HCT116 (cell line): ENCODE data around the gene SORL1-AS1.

Experiments
- ATAC-seq: fragments of 200-7000 bp; cut with Tn5 transposase; 2 replicates; pipeline ENCODE4 v1.9.1; 2020; ENCODE audit warnings: mild to moderate bottlenecking, moderate library complexity
- BruUV-seq: library from RNA; stranded (reverse); fragments of 400-500 nt; replicated peaks from 2 replicates; lab custom pipeline; 2021; lab: Mats Ljungman, UMichigan
- CTCF ChIA-PET: fragments of 300-600 bp; sonication (Branson Sonifier 250); formaldehyde crosslinking; loops from one replicate; lab custom pipeline; 2021; ENCODE audit warnings: antibody characterized with exemption; lab: Charles Lee
- POLR2A ChIA-PET: fragments of 300-600, 350-600 bp; sonication (Branson Sonifier 250); formaldehyde crosslinking; loops from one replicate; lab custom pipeline; 2021; ENCODE audit warnings: antibody characterized with exemption; lab: Charles Lee
- RAD21 ChIA-PET, 2 experiments: fragments of 300-600 bp; sonication (Branson Sonifier 250); formaldehyde crosslinking; loops; one replicate each; lab custom pipeline; 2023; ENCODE audit warnings: low total read pairs in 2 of 2; ENCODE audit not compliant: uncharacterized antibody in 2 of 2, unreplicated experiment in 2 of 2, low non-redundant PET in 1 of 2; lab: Charles Lee
- DNase-seq: peaks from one replicate; pipeline ENCODE4 v3.0.0-alpha.2; 2010; ENCODE audit warnings: low read depth, low spot score
- H2AFZ ChIP-seq: fragments of 200-600 bp; shearing (Covaris generic), sonication (generic); 2 replicates; pipeline ENCODE4 v1.6.1; 2017; ENCODE audit warnings: low read depth, mixed run types, mixed read lengths, antibody characterized with exemption, low read length; ENCODE audit not compliant: poor library complexity, severe bottlenecking
- H3K27ac ChIP-seq: 2 replicates; pipeline ENCODE4 v1.5.1; 2012; ENCODE audit warnings: low read depth, low read length
- H3K27me3 ChIP-seq: fragments of 200-600 bp; sonication (generic); 2 replicates; pipeline ENCODE4 v1.6.1; 2016; ENCODE audit warnings: mixed run types, low read length, mixed read lengths; ENCODE audit not compliant: insufficient read depth
- H3K36me3 ChIP-seq, 2 experiments: fragments of 200-500 bp in 1 of 2; fragments of 200-600 bp in 1 of 2; sonication (Bioruptor generic) in 1 of 2; sonication (generic) in 1 of 2; 2 replicates each; pipeline versions ENCODE4 v1.5.1 to v1.6.1; 2014 to 2016; ENCODE audit warnings: low read length in 2 of 2, inconsistent platforms in 1 of 2, mixed read lengths in 1 of 2, mixed run types in 1 of 2; ENCODE audit not compliant: insufficient read depth in 2 of 2, control insufficient read depth in 1 of 2
- H3K4me1 ChIP-seq, 2 experiments: fragments of 200-600 bp in 1 of 2; sonication (generic) in 1 of 2; 2 replicates each; pipeline versions ENCODE4 v1.5.1 to v1.6.1; 2012 to 2017; ENCODE audit warnings: low read length in 2 of 2, inconsistent platforms in 1 of 2, mild to moderate bottlenecking in 1 of 2, mixed read lengths in 1 of 2, mixed run types in 1 of 2, moderate library complexity in 1 of 2; ENCODE audit not compliant: insufficient read depth in 2 of 2, control insufficient read depth in 1 of 2
- H3K4me2 ChIP-seq: fragments of 200-600 bp; sonication (generic); 2 replicates; pipeline ENCODE4 v1.6.1; 2017; ENCODE audit warnings: mixed run types, low read length, mixed read lengths
- H3K4me3 ChIP-seq, 2 experiments: fragments of 200-600 bp in 1 of 2; sonication (generic) in 1 of 2; replicated peaks in 1 of 2; 2 replicates each; pipeline ENCODE4 v1.5.1; 2011 to 2016; ENCODE audit warnings: low read length in 2 of 2, control low read depth in 1 of 2, low read depth in 1 of 2, mild to moderate bottlenecking in 1 of 2, mixed read lengths in 1 of 2, mixed run types in 1 of 2
- H3K79me2 ChIP-seq: fragments of 200-600 bp; sonication (generic); 2 replicates; pipeline ENCODE4 v1.6.1; 2017; ENCODE audit warnings: mild to moderate bottlenecking, mixed run types, low read length, moderate library complexity, mixed read lengths; ENCODE audit not compliant: insufficient read depth
- H3K9ac ChIP-seq: fragments of 200-600 bp; sonication (generic); 2 replicates; pipeline ENCODE4 v1.6.1; 2016; ENCODE audit warnings: low read length, mixed read lengths
- H3K9me2 ChIP-seq: fragments of 200-600 bp; sonication (generic), shearing (Covaris generic); 2 replicates; pipeline ENCODE4 v1.6.1; 2017; ENCODE audit warnings: mixed run types, mild to moderate bottlenecking, moderate library complexity; ENCODE audit not compliant: insufficient read depth
- H3K9me3 ChIP-seq, 2 experiments: fragments of 200-500 bp in 1 of 2; fragments of 200-600 bp in 1 of 2; sonication (Bioruptor generic) in 1 of 2; sonication (generic) in 1 of 2; 2 replicates each; pipeline ENCODE4 v1.6.1; 2014 to 2017; ENCODE audit warnings: low read length in 2 of 2, mixed read lengths in 2 of 2, inconsistent platforms in 1 of 2, low read depth in 1 of 2, mild to moderate bottlenecking in 1 of 2, mixed run types in 1 of 2, moderate library complexity in 1 of 2; ENCODE audit not compliant: control insufficient read depth in 1 of 2, insufficient read depth in 1 of 2
- H4K20me1 ChIP-seq: fragments of 200-600 bp; sonication (generic), shearing (Covaris generic); 2 replicates; pipeline ENCODE4 v1.6.1; 2017; ENCODE audit warnings: mixed run types, mild to moderate bottlenecking, moderate library complexity; ENCODE audit not compliant: insufficient read depth
- EGR1 ChIP-seq: IDR thresholded peaks from 2 replicates; pipeline ENCODE4 v1.6.1; 2012; ENCODE audit warnings: low read depth
- ELF1 ChIP-seq: IDR thresholded peaks from 2 replicates; pipeline ENCODE4 v1.6.1; 2012; ENCODE audit warnings: low read depth, borderline replicate concordance
- EZH2phosphoT487 ChIP-seq: fragments of 200-600 bp; IDR thresholded peaks from 2 replicates; pipeline ENCODE4 v1.6.1; 2018; ENCODE audit warnings: antibody characterized with exemption, borderline replicate concordance
- FOSL1 ChIP-seq: IDR thresholded peaks from 2 replicates; pipeline ENCODE4 v1.6.1; 2012; ENCODE audit warnings: low read depth
- SP1 ChIP-seq: IDR thresholded peaks from 2 replicates; pipeline ENCODE4 v1.6.1; 2012; ENCODE audit warnings: low read depth
- ZFX ChIP-seq: fragments of 450-650 bp; IDR thresholded peaks from 2 replicates; pipeline ENCODE4 v1.6.1; 2017
- intact Hi-C: fragments of 100-400 bp; cut with micrococcal nuclease; formaldehyde crosslinking; loops from 2 replicates; pipeline ENCODE4 v1.10.0; 2022
- TF ChIP-seq, protein P1 (sequence below): IDR thresholded peaks from 2 replicates; pipeline ENCODE4 v1.6.1; 2012; ENCODE audit warnings: low read depth
- TF ChIP-seq, protein P2 (sequence below): IDR thresholded peaks from 2 replicates; pipeline ENCODE4 v1.6.1; 2012

The SORL1-AS1 gene

DNA sequence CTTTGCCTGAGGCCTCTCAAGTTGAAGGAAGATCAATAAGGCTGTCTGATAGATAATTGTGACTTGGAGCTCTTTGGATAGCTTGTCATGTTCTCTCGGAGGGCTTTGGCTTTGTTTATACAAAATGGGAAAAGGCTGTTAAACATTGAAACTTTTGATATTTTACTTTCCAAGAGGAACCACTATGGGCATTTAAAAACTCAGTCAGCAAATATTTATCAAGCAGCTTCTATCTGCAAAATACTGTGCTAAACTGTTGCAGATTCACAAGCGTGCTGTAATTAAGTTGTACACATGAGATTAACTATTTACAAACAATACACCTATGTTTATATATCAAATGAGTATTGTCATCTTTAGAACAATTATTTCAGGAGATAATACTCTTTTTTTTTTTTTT lies 35.2 kb downstream of the SORL1-AS1 start (continued):
- TF ChIP-seq, protein P1, sequence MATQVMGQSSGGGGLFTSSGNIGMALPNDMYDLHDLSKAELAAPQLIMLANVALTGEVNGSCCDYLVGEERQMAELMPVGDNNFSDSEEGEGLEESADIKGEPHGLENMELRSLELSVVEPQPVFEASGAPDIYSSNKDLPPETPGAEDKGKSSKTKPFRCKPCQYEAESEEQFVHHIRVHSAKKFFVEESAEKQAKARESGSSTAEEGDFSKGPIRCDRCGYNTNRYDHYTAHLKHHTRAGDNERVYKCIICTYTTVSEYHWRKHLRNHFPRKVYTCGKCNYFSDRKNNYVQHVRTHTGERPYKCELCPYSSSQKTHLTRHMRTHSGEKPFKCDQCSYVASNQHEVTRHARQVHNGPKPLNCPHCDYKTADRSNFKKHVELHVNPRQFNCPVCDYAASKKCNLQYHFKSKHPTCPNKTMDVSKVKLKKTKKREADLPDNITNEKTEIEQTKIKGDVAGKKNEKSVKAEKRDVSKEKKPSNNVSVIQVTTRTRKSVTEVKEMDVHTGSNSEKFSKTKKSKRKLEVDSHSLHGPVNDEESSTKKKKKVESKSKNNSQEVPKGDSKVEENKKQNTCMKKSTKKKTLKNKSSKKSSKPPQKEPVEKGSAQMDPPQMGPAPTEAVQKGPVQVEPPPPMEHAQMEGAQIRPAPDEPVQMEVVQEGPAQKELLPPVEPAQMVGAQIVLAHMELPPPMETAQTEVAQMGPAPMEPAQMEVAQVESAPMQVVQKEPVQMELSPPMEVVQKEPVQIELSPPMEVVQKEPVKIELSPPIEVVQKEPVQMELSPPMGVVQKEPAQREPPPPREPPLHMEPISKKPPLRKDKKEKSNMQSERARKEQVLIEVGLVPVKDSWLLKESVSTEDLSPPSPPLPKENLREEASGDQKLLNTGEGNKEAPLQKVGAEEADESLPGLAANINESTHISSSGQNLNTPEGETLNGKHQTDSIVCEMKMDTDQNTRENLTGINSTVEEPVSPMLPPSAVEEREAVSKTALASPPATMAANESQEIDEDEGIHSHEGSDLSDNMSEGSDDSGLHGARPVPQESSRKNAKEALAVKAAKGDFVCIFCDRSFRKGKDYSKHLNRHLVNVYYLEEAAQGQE = no peak
- TF ChIP-seq FOSL1 (no peak), EZH2phosphoT487 (no peak), SP1 (no peak), ZFX (no peak)
- TF ChIP-seq, protein P2, sequence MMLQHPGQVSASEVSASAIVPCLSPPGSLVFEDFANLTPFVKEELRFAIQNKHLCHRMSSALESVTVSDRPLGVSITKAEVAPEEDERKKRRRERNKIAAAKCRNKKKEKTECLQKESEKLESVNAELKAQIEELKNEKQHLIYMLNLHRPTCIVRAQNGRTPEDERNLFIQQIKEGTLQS = no peak

DNA sequence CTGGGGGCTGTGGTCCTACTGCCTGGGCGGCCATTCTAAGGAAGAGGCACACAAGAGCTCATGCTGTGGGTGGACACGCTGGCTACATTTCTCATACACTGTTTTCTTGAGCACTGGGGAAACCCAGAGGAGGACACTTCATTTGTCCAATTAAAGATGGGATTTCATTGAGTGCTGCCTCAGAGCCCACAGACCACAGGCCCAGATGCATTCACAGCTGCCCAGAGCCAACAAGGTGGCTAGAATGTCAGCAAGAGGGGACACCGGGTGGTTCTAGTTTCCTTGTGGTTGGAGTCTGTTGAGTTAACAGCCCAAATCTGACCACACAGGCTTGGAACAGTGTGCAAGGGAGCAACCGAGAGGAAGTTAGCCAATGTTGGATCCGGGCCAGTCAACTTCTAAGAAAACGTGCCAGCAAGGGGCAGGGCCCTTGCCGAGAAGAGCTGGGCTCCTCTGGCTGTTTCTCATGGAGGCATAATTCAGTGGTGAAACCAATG lies 35.7 kb downstream of the SORL1-AS1 start:
- no peak overlapping the region for H3K9ac ChIP-seq
- ATAC-seq = peak; percentile 57
- no peaks in the 10 kb centered on the region for H3K9me2 ChIP-seq
- H3K4me2 ChIP-seq = no peak overlapping the region
- no peak overlapping the region for H3K4me3 ChIP-seq
- no TSS peak for BruUV-seq
- TF ChIP-seq ZFX = no peak
- TF ChIP-seq ELF1 = no peak
- no peak for TF ChIP-seq EGR1
- no peak for DNase-seq
- H2AFZ ChIP-seq = peak overlapping the region; percentile 63
- H3K4me1 ChIP-seq = peaks cover 7 to 8% of the 10 kb centered on the region in 2 experiments; a peak in 3 of 4 replicates
- H3K27me3 ChIP-seq = no peaks in the 10 kb centered on the region
- ChIA-PET RAD21 (interaction anchor here in 1 of 2 experiments (0.7 kb wide), 1 partner anchor 15 kb away, joined by 3 read pairs; no protein-coding TSS in a partner anchor), CTCF (interaction anchor here (0.8 kb wide), 1 partner anchor 10 kb away, joined by 4 read pairs; no protein-coding TSS in a partner anchor), POLR2A (interaction anchor here (1.2 kb wide), 1 partner anchor 10 kb away, joined by 3 read pairs; no protein-coding TSS in a partner anchor)
- H3K36me3 ChIP-seq = no peaks in the 10 kb centered on the region
- H3K9me3 ChIP-seq = no peaks in the 10 kb centered on the region
- no peak overlapping the region; the same call in 1 of the 2 replicates for H3K27ac ChIP-seq
- no peaks in the 10 kb centered on the region for H4K20me1 ChIP-seq
- no peaks in the 10 kb centered on the region for H3K79me2 ChIP-seq
- intact Hi-C loops = no loop called here
